Brain microvascular endothelial cell (primary cell): Measurements from ENCODE around the gene MEIS2.

Experiments
- DNase-seq: peaks from one replicate; pipeline ENCODE4 v3.0.0-alpha.2; 2020
- H3K27ac ChIP-seq: fragments of 250-450 bp; sonication (Bioruptor Pico); 2 replicates; pipeline ENCODE4 v1.5.1; 2020; ENCODE audit warnings: mild to moderate bottlenecking, moderate library complexity
- H3K27me3 ChIP-seq: fragments of 250-450 bp; sonication (Bioruptor Pico); replicated peaks from 2 replicates; pipeline ENCODE4 v1.5.1; 2020; ENCODE audit warnings: mild to moderate bottlenecking
- H3K36me3 ChIP-seq: fragments of 250-450 bp; sonication (Bioruptor Pico); replicated peaks from 2 replicates; pipeline ENCODE4 v1.5.1; 2020; ENCODE audit warnings: mild to moderate bottlenecking
- H3K4me3 ChIP-seq: 2 replicates; pipeline ENCODE4 v1.5.1; 2011; ENCODE audit warnings: low read depth, mild to moderate bottlenecking, control low read depth, low read length, moderate library complexity
- in situ Hi-C: cut with HindIII; loops from 2 replicates; pipeline ENCODE4 v1.10.0; 2017; ENCODE audit warnings: low sequenced_read_pairs, low pct_ligation_motif_present
- TF ChIP-seq, protein P1 (sequence below): IDR thresholded peaks from 2 replicates; pipeline ENCODE4 v1.5.1; 2011; ENCODE audit warnings: low read depth, mild to moderate bottlenecking, moderate library complexity, low read length, control low read depth, inconsistent platforms; ENCODE audit errors: missing control alignments

MEIS2 gene

DNA sequence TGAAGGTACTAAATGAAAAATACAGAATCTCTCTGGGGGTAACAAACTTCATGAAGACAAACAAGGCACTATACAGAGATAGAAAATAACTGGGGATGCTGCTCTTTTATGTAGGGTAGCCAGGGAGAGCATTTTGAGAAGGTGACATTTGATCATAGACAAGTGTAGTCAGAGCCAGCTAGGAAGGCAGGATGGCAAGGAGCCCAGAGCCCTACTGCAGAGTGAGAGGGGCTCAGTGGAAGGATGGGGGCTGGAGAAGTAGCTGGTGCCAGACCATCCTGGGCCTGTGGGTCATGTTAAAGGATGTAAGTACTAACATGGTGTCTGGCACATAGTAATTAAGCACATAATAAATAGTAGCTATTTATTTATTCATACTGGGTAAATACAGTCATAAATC lies 133.6 kb downstream of the MEIS2 start:
- no peaks in the 10 kb centered on the region for H3K27me3 ChIP-seq
- DNase-seq, result no peak
- H3K4me3 ChIP-seq, result no peak overlapping the region
- no peak overlapping the region for H3K27ac ChIP-seq
- TF ChIP-seq, protein P1, sequence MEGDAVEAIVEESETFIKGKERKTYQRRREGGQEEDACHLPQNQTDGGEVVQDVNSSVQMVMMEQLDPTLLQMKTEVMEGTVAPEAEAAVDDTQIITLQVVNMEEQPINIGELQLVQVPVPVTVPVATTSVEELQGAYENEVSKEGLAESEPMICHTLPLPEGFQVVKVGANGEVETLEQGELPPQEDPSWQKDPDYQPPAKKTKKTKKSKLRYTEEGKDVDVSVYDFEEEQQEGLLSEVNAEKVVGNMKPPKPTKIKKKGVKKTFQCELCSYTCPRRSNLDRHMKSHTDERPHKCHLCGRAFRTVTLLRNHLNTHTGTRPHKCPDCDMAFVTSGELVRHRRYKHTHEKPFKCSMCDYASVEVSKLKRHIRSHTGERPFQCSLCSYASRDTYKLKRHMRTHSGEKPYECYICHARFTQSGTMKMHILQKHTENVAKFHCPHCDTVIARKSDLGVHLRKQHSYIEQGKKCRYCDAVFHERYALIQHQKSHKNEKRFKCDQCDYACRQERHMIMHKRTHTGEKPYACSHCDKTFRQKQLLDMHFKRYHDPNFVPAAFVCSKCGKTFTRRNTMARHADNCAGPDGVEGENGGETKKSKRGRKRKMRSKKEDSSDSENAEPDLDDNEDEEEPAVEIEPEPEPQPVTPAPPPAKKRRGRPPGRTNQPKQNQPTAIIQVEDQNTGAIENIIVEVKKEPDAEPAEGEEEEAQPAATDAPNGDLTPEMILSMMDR, result no peak
- H3K36me3 ChIP-seq, result no peaks in the 10 kb centered on the region
- in situ Hi-C loops, result no loop called here

DNA sequence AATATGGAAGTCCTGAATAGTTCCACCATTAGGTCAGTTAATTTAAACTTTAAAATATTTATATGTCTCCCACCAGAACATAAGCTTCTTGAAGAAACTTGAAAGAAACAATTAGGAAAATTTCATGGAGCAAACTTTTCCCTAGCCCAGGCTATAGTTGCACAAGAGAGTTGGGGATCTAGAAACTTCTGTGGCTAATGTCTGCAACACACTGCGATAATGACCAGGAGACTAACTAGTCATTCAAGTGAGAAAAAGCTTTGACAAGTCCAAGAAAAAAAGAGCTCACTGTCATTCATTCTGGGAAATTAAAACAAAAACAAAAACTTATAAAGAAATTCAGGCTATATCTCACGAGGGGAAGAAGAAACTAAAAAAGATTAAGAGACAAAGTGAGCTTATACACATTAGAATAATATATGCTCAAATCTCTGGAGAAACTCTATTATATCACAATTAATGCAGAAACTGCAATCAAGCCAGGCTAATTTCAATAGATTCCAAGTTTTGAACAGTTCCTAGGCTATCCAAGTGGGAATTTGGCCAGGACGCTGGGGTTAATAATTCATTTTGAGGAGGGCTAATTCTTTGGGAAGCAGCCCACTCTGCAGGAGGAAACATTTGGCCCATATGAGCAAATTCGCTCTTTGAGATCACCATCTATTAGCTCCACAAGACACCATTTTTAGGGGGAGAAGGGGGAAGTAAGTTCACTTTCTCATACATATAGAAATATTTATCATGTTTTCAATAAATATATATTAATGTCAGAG lies 134.6 kb downstream of the MEIS2 start:
- no peak overlapping the region for H3K4me3 ChIP-seq
- no peaks in the 10 kb centered on the region for H3K36me3 ChIP-seq
- no peak for DNase-seq
- TF ChIP-seq, protein P1, result no peak
- in situ Hi-C loops, result no loop called here
- H3K27me3 ChIP-seq, result no peaks in the 10 kb centered on the region
- H3K27ac ChIP-seq, result no peak overlapping the region

DNA sequence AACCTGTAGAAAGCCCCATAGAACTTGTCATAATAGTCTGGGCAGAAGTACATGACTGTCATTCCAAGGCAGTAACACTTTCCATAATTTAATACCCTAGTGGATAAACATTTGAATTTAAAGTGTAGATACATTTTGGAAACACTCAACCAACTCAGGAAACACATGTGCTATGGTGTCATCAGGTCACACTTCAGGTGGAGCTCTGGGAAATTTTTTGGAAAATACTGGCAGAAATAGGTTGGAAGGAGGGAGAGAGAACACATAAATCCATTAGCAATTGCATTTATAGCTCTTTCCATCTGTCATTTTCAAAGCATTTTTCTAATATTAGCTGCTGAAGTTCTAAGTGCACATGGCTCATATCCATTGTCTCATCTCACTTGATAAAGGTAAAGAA lies 135.7 kb downstream of the MEIS2 start:
- Histone ChIP-seq H3K4me3 (no peak overlapping the region), H3K36me3 (no peaks in the 10 kb centered on the region), H3K27me3 (no peaks in the 10 kb centered on the region), H3K27ac (no peak overlapping the region)
- no peak for DNase-seq
- in situ Hi-C loops, result no loop called here
- TF ChIP-seq, protein P1, result no peak

DNA sequence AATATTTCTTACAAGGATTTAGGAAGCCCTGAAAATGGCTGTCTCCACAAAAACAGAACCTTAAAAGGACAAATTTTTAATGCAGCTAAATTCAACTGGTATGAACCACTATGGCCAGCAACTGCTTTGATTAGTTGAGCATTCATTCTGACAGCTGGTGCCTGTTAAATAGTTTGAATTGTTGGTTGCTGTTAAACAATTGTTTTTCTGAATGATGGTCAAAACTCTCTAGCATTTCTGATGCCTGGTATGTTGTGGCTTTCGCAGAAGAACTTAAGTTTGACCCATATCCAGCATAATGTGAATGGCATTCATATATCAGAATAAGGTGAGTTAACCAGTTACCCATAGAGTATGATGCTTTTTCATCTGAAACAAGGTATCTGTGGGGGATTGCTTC lies 138.4 kb downstream of the MEIS2 start:
- in situ Hi-C loops, result no loop called here
- DNase-seq, result no peak
- TF ChIP-seq, protein P1, result no peak
- no peaks in the 10 kb centered on the region for H3K27me3 ChIP-seq
- no peak overlapping the region for H3K27ac ChIP-seq
- H3K36me3 ChIP-seq, result no peaks in the 10 kb centered on the region
- H3K4me3 ChIP-seq, result no peak overlapping the region

DNA sequence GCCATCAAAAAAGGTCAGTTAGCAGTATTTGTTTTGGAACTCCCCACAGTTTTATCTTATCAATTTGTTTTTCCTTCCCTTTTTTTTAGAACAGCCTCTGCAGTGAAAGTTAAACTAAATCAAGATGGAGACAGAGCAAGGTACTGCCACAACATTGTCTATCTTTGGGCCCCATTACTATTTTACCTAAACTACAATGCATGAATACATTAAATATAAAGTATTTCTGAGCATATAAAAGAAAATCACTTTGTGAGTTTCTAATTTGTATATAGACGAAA lies 139.5 kb downstream of the MEIS2 start:
- in situ Hi-C loops, result no loop called here
- TF ChIP-seq, protein P1, result no peak
- H3K27ac ChIP-seq, result no peak overlapping the region

More for the DNA sequence above, 139.5 kb downstream of the MEIS2 start:
- DNase-seq, result no peak
- H3K4me3 ChIP-seq, result no peak overlapping the region
- no peaks in the 10 kb centered on the region for H3K27me3 ChIP-seq
- H3K36me3 ChIP-seq, result no peaks in the 10 kb centered on the region
